ENCODE results near the gene MDGA2. TPM values are rescaled to one million over a fixed set of nuclear protein-coding genes. Genes with fewer than 3 reads are reported as not detected.
"Not testable (repeated sequence)": the region's sequence is repeated elsewhere in the genome, so short reads cannot be mapped to it uniquely, and the experiment has no call there.

The MDGA2 gene
- polyA plus RNA-seq, 1 experiment = not detected

DNA sequence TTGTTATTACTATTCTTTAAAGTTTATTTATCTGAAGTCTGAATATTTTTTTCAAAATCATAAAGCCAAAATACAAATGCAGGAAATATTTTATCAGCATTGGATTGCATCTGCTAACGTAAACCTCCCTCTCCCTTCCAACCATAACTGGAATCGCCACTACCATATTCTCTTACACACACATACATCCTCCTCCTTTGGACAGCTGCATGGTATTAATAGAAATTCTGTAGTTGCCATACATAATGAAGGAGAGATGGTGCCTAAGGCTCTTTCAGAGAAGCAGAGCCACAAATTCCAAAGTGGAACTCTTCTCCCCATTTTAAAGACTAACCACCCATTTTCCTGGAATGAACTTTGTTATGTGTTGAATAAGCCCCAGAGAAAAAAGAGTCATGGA is 352.7 kb downstream of the MDGA2 start:
- Histone ChIP-seq H3K9me3 (ENCODE audit: control insufficient read depth, insufficient read depth, low read length) (peaks cover 7% of the 10 kb centered on the region; the same call in 1 of the 2 replicates), H3K4me3 (ENCODE audit: low read depth, low read length) (no peak overlapping the region), H3K27ac (ENCODE audit: low read depth, low read length) (no peak overlapping the region), H3K27me3 (ENCODE audit: control insufficient read depth, insufficient read depth, low read length) (no peaks in the 10 kb centered on the region)
- CTCF ChIA-PET = no interaction called here
- POLR2A ChIA-PET = no interaction called here
- TF ChIP-seq, protein P1, sequence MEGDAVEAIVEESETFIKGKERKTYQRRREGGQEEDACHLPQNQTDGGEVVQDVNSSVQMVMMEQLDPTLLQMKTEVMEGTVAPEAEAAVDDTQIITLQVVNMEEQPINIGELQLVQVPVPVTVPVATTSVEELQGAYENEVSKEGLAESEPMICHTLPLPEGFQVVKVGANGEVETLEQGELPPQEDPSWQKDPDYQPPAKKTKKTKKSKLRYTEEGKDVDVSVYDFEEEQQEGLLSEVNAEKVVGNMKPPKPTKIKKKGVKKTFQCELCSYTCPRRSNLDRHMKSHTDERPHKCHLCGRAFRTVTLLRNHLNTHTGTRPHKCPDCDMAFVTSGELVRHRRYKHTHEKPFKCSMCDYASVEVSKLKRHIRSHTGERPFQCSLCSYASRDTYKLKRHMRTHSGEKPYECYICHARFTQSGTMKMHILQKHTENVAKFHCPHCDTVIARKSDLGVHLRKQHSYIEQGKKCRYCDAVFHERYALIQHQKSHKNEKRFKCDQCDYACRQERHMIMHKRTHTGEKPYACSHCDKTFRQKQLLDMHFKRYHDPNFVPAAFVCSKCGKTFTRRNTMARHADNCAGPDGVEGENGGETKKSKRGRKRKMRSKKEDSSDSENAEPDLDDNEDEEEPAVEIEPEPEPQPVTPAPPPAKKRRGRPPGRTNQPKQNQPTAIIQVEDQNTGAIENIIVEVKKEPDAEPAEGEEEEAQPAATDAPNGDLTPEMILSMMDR (IDR thresholded peaks at IDR 0.05; ENCODE audit: low read depth, low read length) = no peak
- no peak for DNase-seq (ENCODE audit: low read depth, low spot score)

DNA sequence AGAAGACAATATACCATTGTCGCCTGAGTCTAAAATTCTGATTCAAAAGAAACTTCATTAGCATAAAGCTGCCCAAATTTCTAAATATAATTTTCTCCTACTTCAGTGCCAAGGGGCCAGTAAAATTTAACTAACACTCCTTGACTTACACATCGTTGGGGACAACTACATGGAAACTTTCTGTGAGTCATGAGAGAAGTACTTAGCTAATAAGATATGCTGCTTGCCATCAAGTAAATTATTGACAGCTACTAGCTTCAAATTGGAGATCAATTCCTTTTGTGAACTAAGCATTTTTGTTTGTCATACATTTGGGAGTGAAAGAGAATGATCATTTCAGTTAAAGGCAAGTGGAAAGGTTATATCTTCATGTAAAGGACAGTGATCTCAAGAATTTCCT is 373.3 kb downstream of the MDGA2 start:
- POLR2A ChIA-PET = no interaction called here
- no peak for DNase-seq (ENCODE audit: low read depth, low spot score)
- Histone ChIP-seq H3K9me3 (ENCODE audit: control insufficient read depth, insufficient read depth, low read length) (peaks cover 12% of the 10 kb centered on the region), H3K27me3 (ENCODE audit: control insufficient read depth, insufficient read depth, low read length) (no peaks in the 10 kb centered on the region), H3K27ac (ENCODE audit: low read depth, low read length) (no peak overlapping the region), H3K4me3 (ENCODE audit: low read depth, low read length) (no peak overlapping the region)
- TF ChIP-seq, protein P1 (IDR thresholded peaks at IDR 0.05; ENCODE audit: low read depth, low read length) = no peak
- CTCF ChIA-PET = no interaction called here

DNA sequence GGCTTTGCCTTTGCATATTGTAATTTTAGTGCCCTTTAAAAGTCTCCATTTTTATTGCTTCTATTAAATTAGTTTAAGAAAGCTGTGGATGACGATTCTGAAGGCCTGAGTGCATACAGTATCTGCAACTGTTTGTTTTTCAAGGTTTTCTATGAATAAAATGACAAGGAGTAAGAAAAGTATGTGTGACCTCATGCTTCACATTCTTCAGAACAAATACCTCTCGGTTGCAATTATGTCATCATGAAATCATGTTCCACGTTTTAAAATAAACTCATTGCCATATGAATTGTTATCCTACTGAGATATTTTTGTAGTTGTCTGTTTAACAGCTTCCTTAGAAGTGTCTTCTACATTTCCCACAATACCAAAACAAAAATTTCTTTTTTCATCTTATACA is 374.6 kb downstream of the MDGA2 start:
- ChIA-PET CTCF (no interaction called here), POLR2A (no interaction called here)
- DNase-seq (ENCODE audit: low read depth, low spot score) = no peak
- H3K27me3 ChIP-seq (ENCODE audit: control insufficient read depth, insufficient read depth, low read length) = no peaks in the 10 kb centered on the region
- peaks cover 12% of the 10 kb centered on the region for H3K9me3 ChIP-seq (ENCODE audit: control insufficient read depth, insufficient read depth, low read length)
- TF ChIP-seq, protein P1 (IDR thresholded peaks at IDR 0.05; ENCODE audit: low read depth, low read length) = no peak
- H3K27ac ChIP-seq (ENCODE audit: low read depth, low read length) = no peak overlapping the region
- no peak overlapping the region for H3K4me3 ChIP-seq (ENCODE audit: low read depth, low read length)

DNA sequence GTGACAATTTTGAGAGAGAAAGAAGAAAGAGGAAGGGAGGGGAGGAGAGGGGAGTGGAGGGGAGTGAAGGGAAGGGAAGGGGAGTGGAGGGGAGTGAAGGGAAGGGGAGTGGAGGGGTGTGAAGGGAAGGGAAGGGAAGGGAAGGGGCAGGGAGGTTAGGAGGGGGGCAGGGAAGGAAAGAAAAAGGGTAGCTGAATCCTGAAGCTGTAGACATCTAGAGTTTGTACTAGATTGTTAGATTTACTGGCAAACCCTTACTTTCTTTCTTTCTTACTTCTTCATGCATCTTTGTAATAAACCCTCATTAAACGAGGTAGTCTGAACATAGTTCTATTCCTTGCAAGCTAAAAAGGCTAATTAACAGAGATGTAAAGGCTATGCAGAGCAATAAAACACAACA is 378.0 kb downstream of the MDGA2 start:
- Histone ChIP-seq H3K27me3 (ENCODE audit: control insufficient read depth, insufficient read depth, low read length) (no peaks in the 10 kb centered on the region), H3K27ac (ENCODE audit: low read depth, low read length) (no peak overlapping the region), H3K9me3 (ENCODE audit: control insufficient read depth, insufficient read depth, low read length) (peaks cover 15% of the 10 kb centered on the region), H3K4me3 (ENCODE audit: low read depth, low read length) (no peak overlapping the region)
- POLR2A ChIA-PET = no interaction called here
- CTCF ChIA-PET = no interaction called here
- TF ChIP-seq, protein P1 (IDR thresholded peaks at IDR 0.05; ENCODE audit: low read depth, low read length) = no peak
- no peak for DNase-seq (ENCODE audit: low read depth, low spot score)

DNA sequence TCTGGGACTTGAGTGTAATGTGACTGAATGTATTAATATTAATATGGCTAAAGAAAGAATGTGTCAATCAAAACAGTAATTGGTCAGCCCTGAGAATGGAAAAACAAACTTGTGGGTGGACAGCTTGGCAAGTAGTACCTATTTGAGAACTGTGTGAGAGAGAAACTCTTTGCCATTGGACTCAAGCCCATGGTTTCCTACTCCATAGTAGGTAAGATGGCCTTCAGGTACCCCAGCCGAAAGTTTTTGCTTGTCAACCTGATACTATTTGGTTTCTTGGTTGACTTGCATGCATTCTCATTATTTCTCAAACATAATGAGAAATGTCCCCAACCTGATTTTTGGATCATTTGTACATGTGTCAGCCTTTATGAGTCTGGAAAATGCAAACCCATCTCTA is 391.1 kb downstream of the MDGA2 start:
- ChIA-PET CTCF (no interaction called here), POLR2A (no interaction called here)
- no peak overlapping the region for H3K27ac ChIP-seq (ENCODE audit: low read depth, low read length)
- no peak for DNase-seq (ENCODE audit: low read depth, low spot score)
- peaks cover 9% of the 10 kb centered on the region; the same call in 1 of the 2 replicates for H3K9me3 ChIP-seq (ENCODE audit: control insufficient read depth, insufficient read depth, low read length)
- TF ChIP-seq, protein P1 (IDR thresholded peaks at IDR 0.05; ENCODE audit: low read depth, low read length) = no peak
- no peak overlapping the region for H3K4me3 ChIP-seq (ENCODE audit: low read depth, low read length)
- H3K27me3 ChIP-seq (ENCODE audit: control insufficient read depth, insufficient read depth, low read length) = no peaks in the 10 kb centered on the region

DNA sequence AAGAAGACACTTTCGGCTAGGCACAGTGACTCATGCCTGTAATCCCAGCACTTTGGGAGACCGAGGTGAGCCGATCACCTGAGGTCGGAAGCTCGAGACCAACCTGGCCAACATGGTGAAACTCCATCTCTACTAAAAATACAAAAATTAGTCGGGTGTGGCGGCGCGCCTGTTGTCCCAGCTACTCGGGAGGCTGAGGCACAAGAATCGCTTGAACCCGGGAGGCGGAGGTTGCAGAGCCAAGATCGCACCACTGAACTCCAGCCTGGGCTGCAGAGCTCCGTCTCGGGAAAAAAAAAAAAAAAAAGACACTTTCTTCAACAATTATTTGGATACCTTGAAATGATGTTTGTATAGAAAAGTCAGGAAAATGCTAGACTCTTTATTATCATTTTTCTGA is 393.6 kb downstream of the MDGA2 start:
- CTCF ChIA-PET = interaction anchor here (0.6 kb wide), 1 partner anchor 71 kb away, joined by 3 read pairs; no protein-coding TSS in a partner anchor
- DNase-seq (ENCODE audit: low read depth, low spot score); H3K27me3 ChIP-seq (ENCODE audit: control insufficient read depth, insufficient read depth, low read length); POLR2A ChIA-PET; H3K27ac ChIP-seq (ENCODE audit: low read depth, low read length); H3K4me3 ChIP-seq (ENCODE audit: low read depth, low read length): not testable (repeated sequence)
- H3K9me3 ChIP-seq (ENCODE audit: control insufficient read depth, insufficient read depth, low read length) = peaks cover 14% of the 10 kb centered on the region

Measured in AG04450 (cell line).